WTC11 (cell line): Measurements from ENCODE around the gene MAMLD1. TPM values are rescaled to one million over a fixed set of nuclear protein-coding genes. Genes with fewer than 3 reads are reported as not detected.

Experiments used
- ATAC-seq: fragments of 200-7000 bp; cut with Tn5 transposase; 2 replicates; pipeline ENCODE4 v1.10.0; 2021; ENCODE audit warnings: mild to moderate bottlenecking, moderate library complexity
- CTCF ChIA-PET: fragments of 300-600 bp; sonication (Branson Sonifier 250); formaldehyde crosslinking; loops from one replicate; lab custom pipeline; 2021; ENCODE audit warnings: antibody characterized with exemption; lab: Charles Lee
- POLR2A ChIA-PET: fragments of 350-600 bp; sonication (Branson Sonifier 250); formaldehyde crosslinking; loops from one replicate; lab custom pipeline; 2021; ENCODE audit warnings: antibody characterized with exemption; lab: Charles Lee
- DNase-seq: peaks from one replicate; pipeline ENCODE4 v3.0.0; 2021; ENCODE audit warnings: low spot score
- H3K27ac Mint-ChIP-seq: 2 replicates; pipeline ENCODE4 v1.8.0; 2021; ENCODE audit warnings: mixed read lengths
- H3K27me3 Mint-ChIP-seq: 2 replicates; pipeline ENCODE4 v1.8.0; 2021; ENCODE audit warnings: low read depth, mild to moderate bottlenecking, moderate library complexity, mixed read lengths
- H3K36me3 Mint-ChIP-seq: 2 replicates; pipeline ENCODE4 v1.8.0; 2021; ENCODE audit warnings: mixed read lengths
- H3K4me1 Mint-ChIP-seq: 2 replicates; pipeline ENCODE4 v1.8.0; 2022; ENCODE audit warnings: mixed read lengths
- H3K4me3 Mint-ChIP-seq: 2 replicates; pipeline ENCODE4 v1.8.0; 2021; ENCODE audit warnings: mild to moderate bottlenecking, moderate library complexity, mixed read lengths
- H3K9me3 Mint-ChIP-seq: 2 replicates; pipeline ENCODE4 v1.8.0; 2021; ENCODE audit warnings: mixed read lengths
- CREM ChIP-seq: sonication (generic); formaldehyde crosslinking; IDR thresholded peaks from 2 replicates; pipeline ENCODE4 v1.8.1; 2022; ENCODE audit warnings: mild to moderate bottlenecking, missing genetic modification reagents, moderate library complexity
- ELF4 ChIP-seq: sonication (generic); formaldehyde crosslinking; IDR thresholded peaks from 2 replicates; pipeline ENCODE4 v1.8.1; 2022; ENCODE audit warnings: low read depth, mild to moderate bottlenecking, moderate library complexity, missing genetic modification reagents
- IRF2 ChIP-seq: sonication (generic); formaldehyde crosslinking; IDR thresholded peaks from 2 replicates; pipeline ENCODE4 v1.8.0; 2022; ENCODE audit warnings: low read depth, missing genetic modification reagents, borderline replicate concordance
- JAZF1 ChIP-seq: fragments of 250-450 bp; sonication (Bioruptor Pico); IDR thresholded peaks from 2 replicates; pipeline ENCODE4 v1.9.0; 2021; ENCODE audit warnings: moderate library complexity, mild to moderate bottlenecking, inconsistent platforms
- SMAD4 ChIP-seq: sonication (generic); formaldehyde crosslinking; IDR thresholded peaks from 2 replicates; pipeline ENCODE4 v1.8.0; 2022; ENCODE audit warnings: mild to moderate bottlenecking, missing genetic modification reagents
- ZNF396 ChIP-seq: fragments of 250-450 bp; sonication (Bioruptor Pico); IDR thresholded peaks from 2 replicates; pipeline ENCODE4 v1.8.0; 2021; ENCODE audit warnings: mild to moderate bottlenecking, moderate library complexity, borderline replicate concordance
- total RNA-seq: library from RNA; stranded (reverse); gene quantifications from 3 replicates; pipeline ENCODE4 v1.2.3, GENCODE V29; 2021
- TF ChIP-seq, protein P1 (sequence below): sonication (generic); formaldehyde crosslinking; IDR thresholded peaks from 2 replicates; pipeline ENCODE4 v1.8.1; 2022; ENCODE audit warnings: low read depth, mild to moderate bottlenecking, moderate library complexity, missing genetic modification reagents, borderline replicate concordance
- TF ChIP-seq, protein P2 (sequence below): fragments of 200-600 bp; IDR thresholded peaks from 2 replicates; pipeline ENCODE4 v1.8.0; 2022; ENCODE audit warnings: antibody characterized with exemption
- TF ChIP-seq, protein P3 (sequence below): sonication (generic); formaldehyde crosslinking; IDR thresholded peaks from 2 replicates; pipeline ENCODE4 v1.8.1; 2023; ENCODE audit warnings: mild to moderate bottlenecking, moderate library complexity, missing genetic modification reagents
- TF ChIP-seq, protein P4 (sequence below): sonication (generic); formaldehyde crosslinking; IDR thresholded peaks from 2 replicates; pipeline ENCODE4 v1.8.0; 2023; ENCODE audit warnings: missing genetic modification reagents
- TF ChIP-seq, protein P5 (sequence below): sonication (generic); formaldehyde crosslinking; IDR thresholded peaks from 2 replicates; pipeline ENCODE4 v1.8.1; 2023; ENCODE audit warnings: mild to moderate bottlenecking, missing genetic modification reagents, borderline replicate concordance
- TF ChIP-seq, protein P6 (sequence below): sonication (generic); formaldehyde crosslinking; IDR thresholded peaks from 2 replicates; pipeline ENCODE4 v1.8.1; 2023; ENCODE audit warnings: mild to moderate bottlenecking, missing genetic modification reagents
- TF ChIP-seq, protein P7 (sequence below): sonication (generic); formaldehyde crosslinking; IDR thresholded peaks from 2 replicates; pipeline ENCODE4 v1.8.1; 2023; ENCODE audit warnings: mild to moderate bottlenecking, missing genetic modification reagents, moderate library complexity
- TF ChIP-seq, protein P8 (sequence below): sonication (generic); formaldehyde crosslinking; IDR thresholded peaks from 2 replicates; pipeline ENCODE4 v1.8.1; 2023; ENCODE audit warnings: mild to moderate bottlenecking, missing genetic modification reagents

MAMLD1 gene
- total RNA-seq, 1 experiment from 2014 or later: 0.35 TPM

DNA sequence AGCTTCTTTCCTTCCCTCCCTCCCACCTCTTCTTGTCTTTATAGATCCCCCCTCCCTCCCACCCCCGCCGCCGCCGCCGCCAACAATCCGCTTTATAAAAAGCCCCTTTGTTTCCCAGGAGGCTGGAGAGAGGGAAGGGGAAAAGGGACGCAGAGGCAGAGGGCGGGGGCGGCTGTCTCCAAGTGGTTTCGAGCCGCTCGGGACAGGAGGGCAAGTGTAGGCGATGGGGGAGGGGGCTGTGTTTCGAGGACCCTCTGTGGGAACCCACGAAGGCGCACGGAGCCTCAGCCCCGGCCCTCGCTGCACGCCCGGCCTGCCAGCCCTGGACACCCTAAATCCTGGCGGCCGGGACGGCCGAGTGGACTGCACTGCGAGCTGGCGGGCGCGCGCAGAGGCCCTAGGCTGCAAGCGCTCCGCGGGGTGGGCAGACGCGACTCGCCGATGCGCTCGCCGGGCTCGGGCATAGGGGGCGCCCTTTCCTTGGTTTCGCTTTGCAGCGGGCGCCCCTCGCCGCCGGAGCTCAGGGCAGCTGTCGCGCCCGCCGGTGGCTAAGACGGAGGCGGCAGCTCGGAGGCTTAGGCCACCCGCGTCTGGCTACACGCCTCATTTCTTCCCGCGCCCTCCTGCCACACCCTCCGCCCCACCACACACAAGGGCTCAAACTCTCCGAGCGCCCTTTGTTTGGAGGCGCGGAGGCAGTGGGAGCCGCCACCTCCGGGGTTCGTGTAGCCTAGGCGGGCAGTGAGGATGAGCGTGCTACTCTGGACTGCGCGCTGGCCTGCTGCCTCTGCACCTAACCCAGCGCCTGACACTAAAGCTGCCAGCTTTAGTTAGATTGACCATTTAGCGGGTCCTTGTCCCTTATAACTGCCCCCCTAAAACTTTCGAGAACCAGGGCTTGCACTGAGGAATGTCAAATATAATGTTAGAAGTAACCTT lies 2.2 kb downstream of the MAMLD1 start:
- H3K4me1 Mint-ChIP-seq: peaks cover 15% of the 10 kb centered on the region
- H3K36me3 Mint-ChIP-seq: no peaks in the 10 kb centered on the region
- peak overlapping the region; percentile 73 for H3K4me3 Mint-ChIP-seq
- ATAC-seq (peak; percentile 21), DNase-seq (peak; percentile 77)
- peaks cover 81% of the 10 kb centered on the region for H3K27me3 Mint-ChIP-seq
- no peaks in the 10 kb centered on the region for H3K9me3 Mint-ChIP-seq
- H3K27ac Mint-ChIP-seq: no peak overlapping the region
- ChIA-PET CTCF (interaction anchor here (0.5 to 3.7 kb wide), 25 partner anchors 10 to 1754 kb away, joined by 3 to 26 read pairs (median 3); no protein-coding TSS in a partner anchor), POLR2A (interaction anchor here (1.9 kb wide), 1 partner anchor 425 kb away, joined by 5 read pairs; no protein-coding TSS in a partner anchor)
- TF ChIP-seq, protein P1, sequence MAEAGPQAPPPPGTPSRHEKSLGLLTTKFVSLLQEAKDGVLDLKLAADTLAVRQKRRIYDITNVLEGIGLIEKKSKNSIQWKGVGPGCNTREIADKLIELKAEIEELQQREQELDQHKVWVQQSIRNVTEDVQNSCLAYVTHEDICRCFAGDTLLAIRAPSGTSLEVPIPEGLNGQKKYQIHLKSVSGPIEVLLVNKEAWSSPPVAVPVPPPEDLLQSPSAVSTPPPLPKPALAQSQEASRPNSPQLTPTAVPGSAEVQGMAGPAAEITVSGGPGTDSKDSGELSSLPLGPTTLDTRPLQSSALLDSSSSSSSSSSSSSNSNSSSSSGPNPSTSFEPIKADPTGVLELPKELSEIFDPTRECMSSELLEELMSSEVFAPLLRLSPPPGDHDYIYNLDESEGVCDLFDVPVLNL (CRISPR knock-in tag): no peak
- TF ChIP-seq, protein P2, sequence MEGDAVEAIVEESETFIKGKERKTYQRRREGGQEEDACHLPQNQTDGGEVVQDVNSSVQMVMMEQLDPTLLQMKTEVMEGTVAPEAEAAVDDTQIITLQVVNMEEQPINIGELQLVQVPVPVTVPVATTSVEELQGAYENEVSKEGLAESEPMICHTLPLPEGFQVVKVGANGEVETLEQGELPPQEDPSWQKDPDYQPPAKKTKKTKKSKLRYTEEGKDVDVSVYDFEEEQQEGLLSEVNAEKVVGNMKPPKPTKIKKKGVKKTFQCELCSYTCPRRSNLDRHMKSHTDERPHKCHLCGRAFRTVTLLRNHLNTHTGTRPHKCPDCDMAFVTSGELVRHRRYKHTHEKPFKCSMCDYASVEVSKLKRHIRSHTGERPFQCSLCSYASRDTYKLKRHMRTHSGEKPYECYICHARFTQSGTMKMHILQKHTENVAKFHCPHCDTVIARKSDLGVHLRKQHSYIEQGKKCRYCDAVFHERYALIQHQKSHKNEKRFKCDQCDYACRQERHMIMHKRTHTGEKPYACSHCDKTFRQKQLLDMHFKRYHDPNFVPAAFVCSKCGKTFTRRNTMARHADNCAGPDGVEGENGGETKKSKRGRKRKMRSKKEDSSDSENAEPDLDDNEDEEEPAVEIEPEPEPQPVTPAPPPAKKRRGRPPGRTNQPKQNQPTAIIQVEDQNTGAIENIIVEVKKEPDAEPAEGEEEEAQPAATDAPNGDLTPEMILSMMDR: 0 out of 2 replicates have a peak, but pooled peaks have one; percentile 39
- TF ChIP-seq, protein P3, sequence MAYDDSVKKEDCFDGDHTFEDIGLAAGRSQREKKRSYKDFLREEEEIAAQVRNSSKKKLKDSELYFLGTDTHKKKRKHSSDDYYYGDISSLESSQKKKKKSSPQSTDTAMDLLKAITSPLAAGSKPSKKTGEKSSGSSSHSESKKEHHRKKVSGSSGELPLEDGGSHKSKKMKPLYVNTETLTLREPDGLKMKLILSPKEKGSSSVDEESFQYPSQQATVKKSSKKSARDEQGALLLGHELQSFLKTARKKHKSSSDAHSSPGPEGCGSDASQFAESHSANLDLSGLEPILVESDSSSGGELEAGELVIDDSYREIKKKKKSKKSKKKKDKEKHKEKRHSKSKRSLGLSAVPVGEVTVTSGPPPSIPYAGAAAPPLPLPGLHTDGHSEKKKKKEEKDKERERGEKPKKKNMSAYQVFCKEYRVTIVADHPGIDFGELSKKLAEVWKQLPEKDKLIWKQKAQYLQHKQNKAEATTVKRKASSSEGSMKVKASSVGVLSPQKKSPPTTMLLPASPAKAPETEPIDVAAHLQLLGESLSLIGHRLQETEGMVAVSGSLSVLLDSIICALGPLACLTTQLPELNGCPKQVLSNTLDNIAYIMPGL (CRISPR knock-in tag): peak; percentile 72; the same call in 1 of the 2 replicates

DNA sequence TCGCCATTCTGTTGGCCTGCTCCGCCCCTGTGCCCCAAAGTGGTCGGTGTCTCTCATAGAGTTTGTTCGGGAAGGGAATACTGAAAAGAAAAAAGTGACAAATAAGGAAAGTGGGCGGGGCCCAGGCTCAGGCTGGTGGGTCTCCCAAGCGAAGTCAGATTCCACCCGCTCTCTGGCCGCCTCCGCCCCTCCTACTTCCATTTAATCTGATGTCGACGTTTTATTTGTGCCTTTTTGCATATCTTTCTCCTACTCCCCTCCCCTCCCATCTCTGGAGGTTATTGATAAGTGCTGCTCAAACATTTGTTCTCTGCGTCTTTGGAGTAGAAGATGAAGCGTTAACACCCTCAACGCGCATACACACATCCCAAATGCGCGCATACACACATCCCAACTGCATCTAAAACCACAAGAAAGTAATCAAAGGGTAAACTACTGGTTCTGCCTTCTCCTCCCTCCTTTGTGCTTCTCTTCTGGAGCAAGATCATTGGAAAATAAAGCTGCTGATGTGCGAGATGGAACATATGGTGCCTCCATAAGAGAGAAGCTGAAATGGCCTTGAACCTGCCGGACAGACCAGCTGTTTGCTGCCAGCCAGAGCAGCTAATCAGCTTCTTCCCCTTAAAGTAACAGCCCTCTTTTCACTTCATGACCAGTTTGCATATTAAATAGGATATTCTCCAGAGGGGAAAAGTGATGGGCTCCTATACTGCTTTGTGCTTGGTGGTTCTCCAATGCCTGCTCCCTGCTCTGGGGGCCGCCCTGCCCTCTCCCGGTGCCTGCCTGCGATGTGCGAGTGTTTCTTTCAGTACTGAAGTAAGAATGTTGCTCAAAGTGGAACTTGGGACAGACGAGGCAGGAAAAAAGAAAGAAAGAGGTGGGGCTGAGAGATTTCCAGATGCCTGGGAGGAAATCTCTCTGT lies 3.1 kb downstream of the MAMLD1 start:
- Mint-ChIP-seq H3K27ac (no peak overlapping the region), H3K9me3 (no peaks in the 10 kb centered on the region), H3K36me3 (no peaks in the 10 kb centered on the region), H3K27me3 (peaks cover 75% of the 10 kb centered on the region), H3K4me3 (peak overlapping the region; percentile 73), H3K4me1 (peaks cover 15% of the 10 kb centered on the region)
- CTCF ChIA-PET: interaction anchor here (0.6 to 3.7 kb wide), 14 partner anchors 9 to 314 kb away, joined by 3 to 26 read pairs (median 3); no protein-coding TSS in a partner anchor
- POLR2A ChIA-PET: interaction anchor here (0.8 to 1.9 kb wide), 2 partner anchors 178 to 426 kb away, joined by 3 to 5 read pairs; no protein-coding TSS in a partner anchor
- peak; percentile 41 for DNase-seq
- peak; percentile 11; the same call in 1 of the 2 replicates for ATAC-seq
- TF ChIP-seq, protein P4, sequence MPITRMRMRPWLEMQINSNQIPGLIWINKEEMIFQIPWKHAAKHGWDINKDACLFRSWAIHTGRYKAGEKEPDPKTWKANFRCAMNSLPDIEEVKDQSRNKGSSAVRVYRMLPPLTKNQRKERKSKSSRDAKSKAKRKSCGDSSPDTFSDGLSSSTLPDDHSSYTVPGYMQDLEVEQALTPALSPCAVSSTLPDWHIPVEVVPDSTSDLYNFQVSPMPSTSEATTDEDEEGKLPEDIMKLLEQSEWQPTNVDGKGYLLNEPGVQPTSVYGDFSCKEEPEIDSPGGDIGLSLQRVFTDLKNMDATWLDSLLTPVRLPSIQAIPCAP: no peak
- TF ChIP-seq JAZF1 (CRISPR knock-in tag): no peak
- TF ChIP-seq, protein P5, sequence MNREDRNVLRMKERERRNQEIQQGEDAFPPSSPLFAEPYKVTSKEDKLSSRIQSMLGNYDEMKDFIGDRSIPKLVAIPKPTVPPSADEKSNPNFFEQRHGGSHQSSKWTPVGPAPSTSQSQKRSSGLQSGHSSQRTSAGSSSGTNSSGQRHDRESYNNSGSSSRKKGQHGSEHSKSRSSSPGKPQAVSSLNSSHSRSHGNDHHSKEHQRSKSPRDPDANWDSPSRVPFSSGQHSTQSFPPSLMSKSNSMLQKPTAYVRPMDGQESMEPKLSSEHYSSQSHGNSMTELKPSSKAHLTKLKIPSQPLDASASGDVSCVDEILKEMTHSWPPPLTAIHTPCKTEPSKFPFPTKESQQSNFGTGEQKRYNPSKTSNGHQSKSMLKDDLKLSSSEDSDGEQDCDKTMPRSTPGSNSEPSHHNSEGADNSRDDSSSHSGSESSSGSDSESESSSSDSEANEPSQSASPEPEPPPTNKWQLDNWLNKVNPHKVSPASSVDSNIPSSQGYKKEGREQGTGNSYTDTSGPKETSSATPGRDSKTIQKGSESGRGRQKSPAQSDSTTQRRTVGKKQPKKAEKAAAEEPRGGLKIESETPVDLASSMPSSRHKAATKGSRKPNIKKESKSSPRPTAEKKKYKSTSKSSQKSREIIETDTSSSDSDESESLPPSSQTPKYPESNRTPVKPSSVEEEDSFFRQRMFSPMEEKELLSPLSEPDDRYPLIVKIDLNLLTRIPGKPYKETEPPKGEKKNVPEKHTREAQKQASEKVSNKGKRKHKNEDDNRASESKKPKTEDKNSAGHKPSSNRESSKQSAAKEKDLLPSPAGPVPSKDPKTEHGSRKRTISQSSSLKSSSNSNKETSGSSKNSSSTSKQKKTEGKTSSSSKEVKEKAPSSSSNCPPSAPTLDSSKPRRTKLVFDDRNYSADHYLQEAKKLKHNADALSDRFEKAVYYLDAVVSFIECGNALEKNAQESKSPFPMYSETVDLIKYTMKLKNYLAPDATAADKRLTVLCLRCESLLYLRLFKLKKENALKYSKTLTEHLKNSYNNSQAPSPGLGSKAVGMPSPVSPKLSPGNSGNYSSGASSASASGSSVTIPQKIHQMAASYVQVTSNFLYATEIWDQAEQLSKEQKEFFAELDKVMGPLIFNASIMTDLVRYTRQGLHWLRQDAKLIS (CRISPR knock-in tag): no peak
- no peak for TF ChIP-seq IRF2
- TF ChIP-seq, protein P6, sequence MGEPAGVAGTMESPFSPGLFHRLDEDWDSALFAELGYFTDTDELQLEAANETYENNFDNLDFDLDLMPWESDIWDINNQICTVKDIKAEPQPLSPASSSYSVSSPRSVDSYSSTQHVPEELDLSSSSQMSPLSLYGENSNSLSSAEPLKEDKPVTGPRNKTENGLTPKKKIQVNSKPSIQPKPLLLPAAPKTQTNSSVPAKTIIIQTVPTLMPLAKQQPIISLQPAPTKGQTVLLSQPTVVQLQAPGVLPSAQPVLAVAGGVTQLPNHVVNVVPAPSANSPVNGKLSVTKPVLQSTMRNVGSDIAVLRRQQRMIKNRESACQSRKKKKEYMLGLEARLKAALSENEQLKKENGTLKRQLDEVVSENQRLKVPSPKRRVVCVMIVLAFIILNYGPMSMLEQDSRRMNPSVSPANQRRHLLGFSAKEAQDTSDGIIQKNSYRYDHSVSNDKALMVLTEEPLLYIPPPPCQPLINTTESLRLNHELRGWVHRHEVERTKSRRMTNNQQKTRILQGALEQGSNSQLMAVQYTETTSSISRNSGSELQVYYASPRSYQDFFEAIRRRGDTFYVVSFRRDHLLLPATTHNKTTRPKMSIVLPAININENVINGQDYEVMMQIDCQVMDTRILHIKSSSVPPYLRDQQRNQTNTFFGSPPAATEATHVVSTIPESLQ (CRISPR knock-in tag): no peak
- no peak for TF ChIP-seq CREM (CRISPR knock-in tag)
- TF ChIP-seq SMAD4 (CRISPR knock-in tag): no peak
- TF ChIP-seq, protein P7, sequence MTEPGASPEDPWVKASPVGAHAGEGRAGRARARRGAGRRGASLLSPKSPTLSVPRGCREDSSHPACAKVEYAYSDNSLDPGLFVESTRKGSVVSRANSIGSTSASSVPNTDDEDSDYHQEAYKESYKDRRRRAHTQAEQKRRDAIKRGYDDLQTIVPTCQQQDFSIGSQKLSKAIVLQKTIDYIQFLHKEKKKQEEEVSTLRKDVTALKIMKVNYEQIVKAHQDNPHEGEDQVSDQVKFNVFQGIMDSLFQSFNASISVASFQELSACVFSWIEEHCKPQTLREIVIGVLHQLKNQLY (CRISPR knock-in tag): no peak
- no peak for TF ChIP-seq ELF4 (CRISPR knock-in tag)
- TF ChIP-seq, protein P8, sequence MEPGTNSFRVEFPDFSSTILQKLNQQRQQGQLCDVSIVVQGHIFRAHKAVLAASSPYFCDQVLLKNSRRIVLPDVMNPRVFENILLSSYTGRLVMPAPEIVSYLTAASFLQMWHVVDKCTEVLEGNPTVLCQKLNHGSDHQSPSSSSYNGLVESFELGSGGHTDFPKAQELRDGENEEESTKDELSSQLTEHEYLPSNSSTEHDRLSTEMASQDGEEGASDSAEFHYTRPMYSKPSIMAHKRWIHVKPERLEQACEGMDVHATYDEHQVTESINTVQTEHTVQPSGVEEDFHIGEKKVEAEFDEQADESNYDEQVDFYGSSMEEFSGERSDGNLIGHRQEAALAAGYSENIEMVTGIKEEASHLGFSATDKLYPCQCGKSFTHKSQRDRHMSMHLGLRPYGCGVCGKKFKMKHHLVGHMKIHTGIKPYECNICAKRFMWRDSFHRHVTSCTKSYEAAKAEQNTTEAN (CRISPR knock-in tag): no peak
- no peak for TF ChIP-seq ZNF396 (CRISPR knock-in tag)
